T-helper 1 cell (primary cell): Measurements from ENCODE around the gene MYO5B.

Experiments used
- DNase-seq, 5 donors: peaks; one replicate each; pipeline ENCODE4 v3.0.0-alpha.2; 2012 to 2020

MYO5B gene

GRCh38 chr18:50143886-50144285 is 51.1 kb downstream of the MYO5B start:
- DNase-seq = no peak

DNA sequence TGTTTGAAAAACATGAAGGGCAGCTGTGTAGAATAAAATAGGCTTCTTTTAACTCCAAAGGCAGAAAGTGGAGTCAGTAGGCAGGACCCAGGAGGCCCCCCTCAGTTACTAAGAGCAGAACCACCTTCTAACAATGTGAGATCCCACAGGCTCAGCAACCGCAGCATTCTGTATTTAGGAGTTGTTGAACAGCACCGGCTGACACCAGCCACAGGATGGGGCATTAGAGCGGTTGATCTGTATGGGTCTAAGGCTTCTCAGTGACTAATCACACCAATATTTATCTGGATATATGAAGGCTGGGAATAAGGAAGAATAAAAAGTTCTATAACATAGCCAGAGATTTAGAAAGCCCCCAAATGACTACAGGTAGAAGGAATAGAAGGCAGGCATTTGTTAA is 51.7 kb downstream of the MYO5B start:
- no peak for DNase-seq

DNA sequence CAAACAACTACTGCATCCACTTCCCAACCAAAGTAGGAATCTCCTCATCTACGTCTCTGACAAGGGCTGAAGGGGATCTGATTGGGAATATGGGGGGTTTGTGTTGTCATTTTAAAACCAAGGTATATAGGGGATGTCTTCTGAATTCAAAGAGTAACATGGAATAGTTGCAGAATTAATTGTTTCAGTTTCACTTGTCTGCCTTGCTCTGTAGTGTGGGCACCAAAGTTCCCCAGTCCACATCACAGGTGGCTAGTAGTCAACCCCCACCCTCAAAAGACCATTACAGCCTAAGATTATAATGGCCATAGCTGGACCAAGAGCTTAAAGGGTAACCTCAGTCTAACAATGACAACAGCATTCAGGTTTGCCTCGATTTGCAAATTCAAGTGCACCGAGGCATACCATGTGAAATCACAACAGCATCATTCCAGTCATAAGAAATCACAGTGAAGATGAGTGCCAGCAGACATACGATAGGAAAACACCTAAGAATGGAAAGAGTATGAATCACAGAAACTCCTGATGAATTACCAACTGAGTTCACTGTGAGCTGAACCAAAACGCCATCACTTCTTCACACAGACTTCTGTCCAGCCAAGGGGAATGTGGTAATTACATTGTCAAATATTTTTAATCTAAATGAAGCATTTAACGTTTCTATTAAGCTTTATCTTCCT is 52.4 kb downstream of the MYO5B start:
- no peak for DNase-seq

- no peak for DNase-seq
Measured at GRCh38 chr18:50138181-50139064, 56.5 kb downstream of the MYO5B start.

DNA sequence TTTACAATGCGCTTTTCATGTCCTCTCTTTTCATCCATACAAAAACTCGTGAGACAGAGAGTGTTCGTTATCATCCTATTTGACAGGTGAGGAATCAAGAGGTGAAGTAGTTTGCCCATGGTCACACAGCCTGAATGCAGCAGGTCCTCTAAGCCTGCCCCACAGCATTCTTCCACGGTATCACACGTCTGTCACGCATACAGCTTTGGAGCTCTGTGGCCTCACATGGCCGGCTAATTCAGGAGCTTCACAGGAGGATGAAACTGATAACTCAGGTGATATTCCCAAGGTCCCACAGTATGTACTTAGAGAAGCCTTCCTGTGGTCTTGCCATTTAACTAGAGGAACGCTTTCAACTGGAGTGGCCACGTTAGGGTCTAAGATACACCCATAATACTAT is 59.0 kb downstream of the MYO5B start:
- no peak for DNase-seq

- DNase-seq = no peak
Measured at GRCh38 chr18:50133526-50133925, 61.4 kb downstream of the MYO5B start.

GRCh38 chr18:50131591-50131990 is 63.4 kb downstream of the MYO5B start:
- no peak for DNase-seq

DNA sequence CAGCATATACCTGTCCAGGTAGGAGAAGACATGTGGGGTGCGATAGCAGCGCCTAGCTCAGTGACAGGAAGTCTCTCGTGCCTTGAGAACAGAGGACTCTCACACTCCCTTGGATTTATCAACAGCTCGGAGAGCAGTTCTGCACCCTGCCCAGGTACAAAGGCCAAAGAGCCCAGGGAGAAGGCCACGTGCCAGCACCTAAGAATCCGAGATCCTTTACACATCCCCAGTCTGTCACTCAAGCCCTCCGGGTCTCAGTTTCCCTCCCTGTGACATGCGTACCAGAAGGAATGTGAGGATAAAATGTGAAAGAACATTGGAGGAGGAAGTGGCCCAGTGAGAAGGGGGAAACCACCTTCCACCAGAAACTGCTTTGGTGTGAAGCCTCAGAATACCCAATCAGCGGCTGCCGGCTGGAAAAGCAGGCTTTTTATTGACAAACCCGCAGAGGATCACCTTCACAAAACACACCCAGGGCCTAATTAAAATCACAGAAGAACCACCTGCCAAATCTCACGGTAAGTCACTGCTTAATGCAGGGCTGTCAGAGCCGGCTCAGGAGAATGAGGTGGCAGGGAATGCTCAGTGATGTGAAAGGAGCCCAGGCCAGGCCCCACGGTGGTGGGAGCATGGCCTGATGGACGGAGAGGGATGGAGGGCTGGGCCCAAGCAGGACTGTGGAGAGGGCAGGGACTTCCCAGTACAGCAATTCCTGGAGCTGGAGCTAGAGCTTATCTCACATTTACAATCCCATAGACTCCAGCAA is 66.3 kb downstream of the MYO5B start:
- DNase-seq = no peak

GRCh38 chr18:50127516-50128210 is 67.3 kb downstream of the MYO5B start:
- no peak for DNase-seq

- DNase-seq = no peak
Measured at GRCh38 chr18:50126471-50126870, 68.5 kb downstream of the MYO5B start.

GRCh38 chr18:50125456-50125855 is 69.5 kb downstream of the MYO5B start:
- no peak for DNase-seq

GRCh38 chr18:50119296-50119695 is 75.7 kb downstream of the MYO5B start:
- DNase-seq = no peak

DNA sequence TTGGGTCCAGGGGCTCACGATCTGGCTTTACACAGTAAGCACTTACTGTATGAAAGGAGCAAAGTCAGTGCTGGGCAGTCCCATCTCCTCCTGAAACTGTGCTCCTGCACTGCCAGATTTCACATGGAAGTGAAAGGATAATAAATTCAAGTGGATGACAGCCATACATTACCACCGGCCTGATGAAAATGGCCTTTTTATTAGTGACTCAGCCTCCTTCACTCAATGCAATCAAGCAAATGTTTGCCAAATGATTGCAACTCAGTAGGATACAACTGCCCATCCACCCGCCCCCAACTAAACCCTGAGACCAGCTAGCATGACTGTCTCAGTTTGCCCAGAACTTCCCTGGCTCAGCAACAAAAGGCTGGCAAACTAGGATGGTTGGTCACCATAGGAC is 77.1 kb downstream of the MYO5B start:
- DNase-seq = no peak

DNA sequence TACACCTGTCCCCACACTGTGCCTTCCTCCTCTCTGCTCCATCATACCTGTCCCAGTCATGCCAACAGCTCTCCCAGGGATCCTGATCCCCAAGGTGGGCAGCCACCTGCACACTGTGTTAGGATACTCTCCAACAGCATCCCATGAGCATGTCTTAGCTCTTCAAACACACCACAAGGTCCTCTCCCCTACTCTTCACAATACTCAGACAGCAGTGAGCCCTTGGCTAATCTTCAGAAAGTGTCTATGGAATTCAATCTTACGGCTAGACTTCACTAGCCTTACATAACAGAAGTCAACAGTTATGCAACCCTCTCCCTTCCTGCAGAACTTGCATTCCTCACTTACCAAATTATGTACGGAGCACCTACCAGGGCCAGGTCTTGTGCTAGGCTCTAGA is 79.9 kb downstream of the MYO5B start:
- no peak for DNase-seq

DNA sequence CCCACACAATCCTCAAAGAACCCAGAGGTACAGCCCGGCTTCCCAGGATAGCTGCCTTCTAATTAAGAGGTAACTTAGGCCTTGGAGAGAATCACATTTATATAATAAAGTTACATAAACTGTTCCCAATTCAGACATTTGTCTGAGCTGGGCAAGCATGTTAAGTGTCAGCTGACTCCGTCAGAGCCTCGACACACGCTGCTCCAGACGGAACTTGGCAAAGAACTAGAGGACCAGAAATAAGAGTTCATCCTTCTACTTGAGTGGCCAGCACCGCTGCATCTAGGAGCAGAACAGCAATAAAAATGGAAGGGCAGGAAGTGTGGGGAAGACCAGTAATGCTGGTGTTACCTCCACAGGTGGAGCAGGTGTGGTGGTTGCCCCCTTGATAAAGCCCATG is 80.5 kb downstream of the MYO5B start:
- no peak for DNase-seq

DNA sequence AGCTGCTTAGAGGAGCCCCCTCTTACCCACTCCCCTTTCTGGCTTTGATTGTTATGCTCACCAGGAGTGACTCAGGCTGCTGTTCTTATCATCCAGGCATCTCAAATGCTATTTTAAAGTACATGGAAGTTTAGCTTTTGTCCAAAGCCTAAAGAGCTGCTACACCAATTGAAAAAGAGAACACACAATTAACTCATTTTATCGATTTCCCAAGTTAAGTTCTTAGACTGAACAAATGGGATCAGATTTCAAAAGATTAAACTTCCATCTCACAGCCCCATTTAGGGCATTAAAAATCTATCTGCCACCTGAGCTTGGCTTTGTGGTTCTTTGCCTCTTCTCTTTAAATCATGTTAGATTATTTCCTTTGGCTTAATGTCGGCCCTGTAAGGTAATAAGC is 81.2 kb downstream of the MYO5B start:
- no peak for DNase-seq

DNA sequence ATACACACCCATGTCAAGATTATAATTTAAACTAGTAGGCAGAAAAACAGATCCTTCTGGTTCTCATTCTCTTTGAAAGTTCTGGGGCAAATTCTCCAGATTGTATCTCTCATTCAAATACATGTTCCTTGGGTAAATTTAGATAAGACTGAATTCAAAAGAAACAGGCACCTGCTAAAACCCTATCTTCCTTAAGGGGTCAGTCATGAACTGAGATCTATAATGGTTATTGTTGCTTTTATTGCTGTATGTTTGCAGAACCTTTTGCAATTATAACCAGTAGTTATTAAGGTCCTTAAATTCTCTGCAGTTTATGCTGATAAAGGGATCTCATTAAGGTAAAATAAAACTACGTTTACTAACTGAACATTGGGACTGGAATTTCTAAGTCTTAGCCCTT is 83.5 kb downstream of the MYO5B start:
- DNase-seq = no peak

DNA sequence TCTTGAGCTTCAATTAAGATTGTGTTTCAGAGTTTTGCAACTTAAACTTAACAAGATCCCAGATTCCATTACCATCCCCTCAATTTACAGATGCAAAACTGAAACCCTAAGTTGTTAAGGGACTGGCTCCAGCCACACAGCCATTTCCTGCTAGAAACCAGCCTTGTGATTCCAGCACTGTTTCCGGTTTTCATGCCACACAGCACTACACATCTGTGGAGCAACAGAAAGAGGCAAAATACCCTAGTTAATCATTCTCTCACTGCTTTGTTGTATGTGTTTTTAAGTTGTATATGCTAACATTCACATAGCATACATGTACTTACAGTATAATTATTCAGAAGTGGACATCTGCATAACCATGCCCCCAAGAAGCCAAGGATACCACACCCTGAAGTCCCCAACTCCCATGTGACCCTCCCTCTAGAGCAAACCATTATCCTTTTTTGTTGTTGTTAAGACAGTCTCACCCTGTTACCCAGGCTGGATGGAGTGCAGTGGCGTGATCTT is 87.4 kb downstream of the MYO5B start:
- no peak for DNase-seq

- DNase-seq = no peak
Measured at GRCh38 chr18:50105027-50105426, 89.9 kb downstream of the MYO5B start.

DNA sequence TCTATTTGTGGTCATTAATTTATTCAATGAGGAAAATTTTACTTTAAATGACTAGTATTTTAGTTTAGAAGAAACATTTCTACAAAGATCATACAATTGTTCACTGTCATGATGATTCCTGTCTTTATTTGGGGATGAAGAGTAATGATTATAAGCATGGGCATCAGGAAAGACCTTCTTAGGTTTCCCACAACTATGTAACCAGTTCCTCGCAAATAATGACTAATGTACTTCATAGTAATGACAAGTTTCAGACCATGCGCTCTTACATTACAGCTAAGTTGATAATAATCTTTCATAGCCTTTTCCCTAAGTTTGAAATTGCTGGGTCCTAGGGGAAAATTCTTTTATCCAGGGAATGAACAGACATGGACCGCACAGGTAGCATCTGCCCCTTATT is 90.5 kb downstream of the MYO5B start:
- DNase-seq = no peak

- peak in 1 of 5 donors; percentile 48 for DNase-seq
Measured at GRCh38 chr18:50099725-50100407, 95.1 kb downstream of the MYO5B start.

DNA sequence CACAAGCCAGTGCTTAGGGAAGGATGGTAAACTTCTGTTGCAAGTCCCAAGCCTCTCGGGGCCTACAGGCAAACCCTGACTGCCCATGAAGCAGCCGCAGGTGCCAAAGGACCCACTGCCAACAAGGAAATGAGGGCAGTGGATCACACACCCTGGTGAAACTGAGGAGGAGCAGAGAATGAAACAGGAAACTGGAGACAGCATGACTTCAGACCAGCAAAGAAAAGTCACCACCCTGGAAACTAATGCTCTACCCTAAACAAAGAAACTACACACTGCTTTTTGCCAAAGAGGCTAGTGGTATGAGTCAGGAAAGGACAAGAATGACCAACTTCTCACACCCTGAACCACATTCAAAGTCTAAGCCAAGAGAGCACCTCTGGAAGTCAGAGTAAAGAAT is 97.2 kb downstream of the MYO5B start:
- peak in 1 of 5 donors; percentile 4 for DNase-seq
